Measurements from ENCODE around the gene UST.

The UST gene

DNA sequence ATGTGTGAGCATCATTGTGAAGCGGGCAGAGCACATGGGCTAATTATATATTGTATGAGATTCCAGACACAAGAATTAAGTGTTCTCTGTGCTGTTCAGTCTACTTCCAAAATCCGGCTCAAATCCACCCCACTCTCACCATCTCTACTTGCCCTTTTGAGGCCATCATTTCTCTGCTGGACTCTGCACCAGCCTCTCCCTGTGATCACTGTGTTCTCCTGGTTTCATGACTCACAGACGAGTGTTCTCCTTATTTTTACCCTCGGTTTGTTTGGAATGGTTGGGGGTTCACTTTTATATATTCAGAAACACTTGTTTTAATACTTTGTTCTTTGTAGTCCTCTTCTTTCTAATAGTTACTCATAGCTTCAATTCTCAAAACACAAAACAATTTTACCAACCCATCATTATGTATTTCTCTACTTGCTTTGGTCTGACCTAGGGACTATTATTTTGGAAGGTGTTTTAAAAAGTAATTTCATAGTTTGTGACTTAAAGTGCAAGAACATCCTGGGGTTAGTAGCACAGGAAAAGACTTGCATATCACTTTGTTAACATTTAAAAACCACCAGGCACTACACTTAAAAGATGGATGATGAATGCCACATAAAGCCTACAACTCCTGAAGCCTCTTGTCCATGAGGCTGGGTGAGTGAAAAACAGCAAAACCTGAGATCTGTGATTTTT lies 82.7 kb downstream of the UST start:
- Histone ChIP-seq H4K20me1 (ENCODE audit: control insufficient read depth, insufficient read depth, low read depth, low read length) (no peaks in the 10 kb centered on the region), H3K9me3 (ENCODE audit: control insufficient read depth, insufficient read depth, low read length) (no peaks in the 10 kb centered on the region), H3K4me3 (ENCODE audit: low read length) (no peak overlapping the region), H3K79me2 (ENCODE audit: control insufficient read depth, low read length) (no peaks in the 10 kb centered on the region), H3K36me3 (ENCODE audit: control insufficient read depth, low read length) (no peaks in the 10 kb centered on the region), H3K9me2 (replicated peaks; ENCODE audit: control insufficient read depth, low read length) (no peaks in the 10 kb centered on the region), H3K27ac (ENCODE audit: low read depth, low read length) (no peak overlapping the region), H3F3A (ENCODE audit: control insufficient read depth, insufficient read depth) (no peaks in the 10 kb centered on the region), H3K4me1 (ENCODE audit: control insufficient read depth, low read length) (no peaks in the 10 kb centered on the region), H3K27me3 (ENCODE audit: control insufficient read depth, low read length) (no peaks in the 10 kb centered on the region), H3K4me2 (ENCODE audit: low read length) (no peak overlapping the region)
- TF ChIP-seq, protein P1, sequence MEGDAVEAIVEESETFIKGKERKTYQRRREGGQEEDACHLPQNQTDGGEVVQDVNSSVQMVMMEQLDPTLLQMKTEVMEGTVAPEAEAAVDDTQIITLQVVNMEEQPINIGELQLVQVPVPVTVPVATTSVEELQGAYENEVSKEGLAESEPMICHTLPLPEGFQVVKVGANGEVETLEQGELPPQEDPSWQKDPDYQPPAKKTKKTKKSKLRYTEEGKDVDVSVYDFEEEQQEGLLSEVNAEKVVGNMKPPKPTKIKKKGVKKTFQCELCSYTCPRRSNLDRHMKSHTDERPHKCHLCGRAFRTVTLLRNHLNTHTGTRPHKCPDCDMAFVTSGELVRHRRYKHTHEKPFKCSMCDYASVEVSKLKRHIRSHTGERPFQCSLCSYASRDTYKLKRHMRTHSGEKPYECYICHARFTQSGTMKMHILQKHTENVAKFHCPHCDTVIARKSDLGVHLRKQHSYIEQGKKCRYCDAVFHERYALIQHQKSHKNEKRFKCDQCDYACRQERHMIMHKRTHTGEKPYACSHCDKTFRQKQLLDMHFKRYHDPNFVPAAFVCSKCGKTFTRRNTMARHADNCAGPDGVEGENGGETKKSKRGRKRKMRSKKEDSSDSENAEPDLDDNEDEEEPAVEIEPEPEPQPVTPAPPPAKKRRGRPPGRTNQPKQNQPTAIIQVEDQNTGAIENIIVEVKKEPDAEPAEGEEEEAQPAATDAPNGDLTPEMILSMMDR (IDR thresholded peaks at IDR 0.05; ENCODE audit: low read depth, low read length, poor library complexity, severe bottlenecking) = no peak
- no peak for TF ChIP-seq EZH2phosphoT487 (IDR thresholded peaks at IDR 0.05; ENCODE audit: borderline replicate concordance, low read length)

- H3K79me2 ChIP-seq (ENCODE audit: control insufficient read depth, low read length) = no peaks in the 10 kb centered on the region
These were observed 83.8 kb downstream of the UST start for GRCh38 chr6:148830614-148831013.

GRCh38 chr6:148831064-148831463 lies 84.2 kb downstream of the UST start:
- Histone ChIP-seq H3F3A (ENCODE audit: control insufficient read depth, insufficient read depth) (no peaks in the 10 kb centered on the region), H4K20me1 (ENCODE audit: control insufficient read depth, insufficient read depth, low read depth, low read length) (no peaks in the 10 kb centered on the region), H3K36me3 (ENCODE audit: control insufficient read depth, low read length) (no peaks in the 10 kb centered on the region), H3K9me2 (replicated peaks; ENCODE audit: control insufficient read depth, low read length) (no peaks in the 10 kb centered on the region), H3K27ac (ENCODE audit: low read depth, low read length) (no peak overlapping the region), H3K4me2 (ENCODE audit: low read length) (no peak overlapping the region), H3K9me3 (ENCODE audit: control insufficient read depth, insufficient read depth, low read length) (no peaks in the 10 kb centered on the region), H3K79me2 (ENCODE audit: control insufficient read depth, low read length) (no peaks in the 10 kb centered on the region), H3K27me3 (ENCODE audit: control insufficient read depth, low read length) (no peaks in the 10 kb centered on the region), H3K4me3 (ENCODE audit: low read length) (no peak overlapping the region), H3K4me1 (ENCODE audit: control insufficient read depth, low read length) (no peaks in the 10 kb centered on the region)
- TF ChIP-seq, protein P1 (IDR thresholded peaks at IDR 0.05; ENCODE audit: low read depth, low read length, poor library complexity, severe bottlenecking) = no peak
- TF ChIP-seq EZH2phosphoT487 (IDR thresholded peaks at IDR 0.05; ENCODE audit: borderline replicate concordance, low read length) = no peak

More at GRCh38 chr6:148830614-148831013, 83.8 kb downstream of the UST start:
- Histone ChIP-seq H3K36me3 (ENCODE audit: control insufficient read depth, low read length) (no peaks in the 10 kb centered on the region), H3F3A (ENCODE audit: control insufficient read depth, insufficient read depth) (no peaks in the 10 kb centered on the region), H3K27me3 (ENCODE audit: control insufficient read depth, low read length) (no peaks in the 10 kb centered on the region), H4K20me1 (ENCODE audit: control insufficient read depth, insufficient read depth, low read depth, low read length) (no peaks in the 10 kb centered on the region), H3K9me2 (replicated peaks; ENCODE audit: control insufficient read depth, low read length) (no peaks in the 10 kb centered on the region), H3K9me3 (ENCODE audit: control insufficient read depth, insufficient read depth, low read length) (no peaks in the 10 kb centered on the region), H3K4me3 (ENCODE audit: low read length) (no peak overlapping the region), H3K27ac (ENCODE audit: low read depth, low read length) (no peak overlapping the region), H3K4me2 (ENCODE audit: low read length) (no peak overlapping the region), H3K4me1 (ENCODE audit: control insufficient read depth, low read length) (no peaks in the 10 kb centered on the region)
- TF ChIP-seq, protein P1 (IDR thresholded peaks at IDR 0.05; ENCODE audit: low read depth, low read length, poor library complexity, severe bottlenecking) = no peak
- no peak for TF ChIP-seq EZH2phosphoT487 (IDR thresholded peaks at IDR 0.05; ENCODE audit: borderline replicate concordance, low read length)
